Memory B cell (primary cell): ENCODE data around the gene CPZ.
"Not testable (repeated sequence)": the region's sequence is repeated elsewhere in the genome, so short reads cannot be mapped to it uniquely, and the experiment has no call there.

Experiments used
- ATAC-seq: fragments of 150-1000 bp; cut with Tn5 transposase; 2 replicates; pipeline ENCODE4 v1.10.0; 2021; ENCODE audit warnings: low read depth, mild to moderate bottlenecking, moderate library complexity
- DNase-seq, 2 donors: peaks; one replicate each; pipeline ENCODE4 v3.0.0; 2022; ENCODE audit warnings: low spot score in 2 of 2
- H3K27ac Mint-ChIP-seq: one replicate; pipeline ENCODE4 v1.8.0; 2022; ENCODE audit warnings: mild to moderate bottlenecking, moderate library complexity, mixed read lengths
- H3K27me3 Mint-ChIP-seq: one replicate; pipeline ENCODE4 v1.8.0; 2022; ENCODE audit warnings: mixed read lengths
- H3K36me3 Mint-ChIP-seq: one replicate; pipeline ENCODE4 v1.8.0; 2022; ENCODE audit warnings: mild to moderate bottlenecking, mixed read lengths
- H3K4me1 Mint-ChIP-seq: one replicate; pipeline ENCODE4 v1.8.0; 2022; ENCODE audit warnings: mixed read lengths
- H3K4me3 Mint-ChIP-seq: one replicate; pipeline ENCODE4 v1.8.0; 2022; ENCODE audit warnings: mild to moderate bottlenecking, moderate library complexity, mixed read lengths
- H3K9me3 Mint-ChIP-seq: one replicate; pipeline ENCODE4 v1.8.0; 2022; ENCODE audit warnings: mixed read lengths

Gene CPZ

DNA sequence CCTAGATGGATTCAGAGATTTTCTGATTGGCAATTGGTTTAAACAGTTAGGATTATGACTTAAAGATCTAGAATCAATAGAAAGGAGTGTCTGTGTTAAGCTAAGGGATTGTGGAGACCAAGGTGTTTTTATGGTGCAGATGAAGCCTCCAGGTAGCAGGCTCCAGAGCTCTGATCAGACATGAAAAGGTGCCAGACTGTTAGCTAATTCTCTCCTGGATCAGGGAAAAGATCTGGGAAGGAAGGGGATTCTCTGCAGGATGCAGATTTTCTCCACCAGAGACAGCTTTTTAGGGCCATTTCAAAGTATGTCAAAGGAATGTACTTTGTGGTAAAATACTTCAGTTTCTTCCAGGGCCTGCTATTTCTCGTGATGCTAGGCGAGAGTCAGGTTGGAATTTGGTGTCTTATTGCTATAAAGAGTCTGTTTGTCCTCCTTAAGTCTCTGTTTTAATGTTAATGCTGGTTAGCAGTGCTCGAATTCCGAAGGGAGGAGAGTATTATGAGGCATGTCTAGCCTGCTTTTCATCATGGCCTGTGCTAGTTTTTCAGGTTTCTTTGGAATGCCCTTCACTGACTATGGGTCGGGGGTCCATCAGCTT is 24.4 kb upstream of the CPZ start:
- Mint-ChIP-seq H3K4me1 (no peaks in the 10 kb centered on the region), H3K9me3 (no peaks in the 10 kb centered on the region), H3K27ac (no peak overlapping the region), H3K36me3 (no peaks in the 10 kb centered on the region), H3K27me3 (no peaks in the 10 kb centered on the region), H3K4me3 (no peak overlapping the region)
- ATAC-seq, result no peak
- DNase-seq, result no peak

DNA sequence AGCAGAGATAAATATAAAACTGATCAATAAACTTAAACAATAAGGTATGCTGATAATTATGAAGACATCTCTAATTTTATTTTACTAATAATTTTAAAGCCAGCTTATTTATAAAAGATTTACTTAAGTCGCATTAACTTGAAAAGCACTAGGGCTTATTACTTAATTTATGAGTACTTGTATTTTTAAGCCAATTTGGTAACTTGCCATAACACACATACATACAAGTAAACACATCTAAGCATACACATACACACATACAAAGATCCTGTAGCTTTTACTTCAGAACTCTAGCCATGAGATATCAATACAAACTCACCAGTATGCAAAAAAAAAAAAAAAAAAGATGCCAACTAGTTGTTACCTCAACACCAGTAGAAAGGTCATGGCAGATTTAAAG is 22.4 kb upstream of the CPZ start:
- no peaks in the 10 kb centered on the region for H3K36me3 Mint-ChIP-seq
- DNase-seq, result no peak
- ATAC-seq, result no peak
- H3K4me3 Mint-ChIP-seq, result no peak overlapping the region
- H3K4me1 Mint-ChIP-seq, result no peaks in the 10 kb centered on the region
- no peaks in the 10 kb centered on the region for H3K27me3 Mint-ChIP-seq
- H3K27ac Mint-ChIP-seq, result no peak overlapping the region
- no peaks in the 10 kb centered on the region for H3K9me3 Mint-ChIP-seq

DNA sequence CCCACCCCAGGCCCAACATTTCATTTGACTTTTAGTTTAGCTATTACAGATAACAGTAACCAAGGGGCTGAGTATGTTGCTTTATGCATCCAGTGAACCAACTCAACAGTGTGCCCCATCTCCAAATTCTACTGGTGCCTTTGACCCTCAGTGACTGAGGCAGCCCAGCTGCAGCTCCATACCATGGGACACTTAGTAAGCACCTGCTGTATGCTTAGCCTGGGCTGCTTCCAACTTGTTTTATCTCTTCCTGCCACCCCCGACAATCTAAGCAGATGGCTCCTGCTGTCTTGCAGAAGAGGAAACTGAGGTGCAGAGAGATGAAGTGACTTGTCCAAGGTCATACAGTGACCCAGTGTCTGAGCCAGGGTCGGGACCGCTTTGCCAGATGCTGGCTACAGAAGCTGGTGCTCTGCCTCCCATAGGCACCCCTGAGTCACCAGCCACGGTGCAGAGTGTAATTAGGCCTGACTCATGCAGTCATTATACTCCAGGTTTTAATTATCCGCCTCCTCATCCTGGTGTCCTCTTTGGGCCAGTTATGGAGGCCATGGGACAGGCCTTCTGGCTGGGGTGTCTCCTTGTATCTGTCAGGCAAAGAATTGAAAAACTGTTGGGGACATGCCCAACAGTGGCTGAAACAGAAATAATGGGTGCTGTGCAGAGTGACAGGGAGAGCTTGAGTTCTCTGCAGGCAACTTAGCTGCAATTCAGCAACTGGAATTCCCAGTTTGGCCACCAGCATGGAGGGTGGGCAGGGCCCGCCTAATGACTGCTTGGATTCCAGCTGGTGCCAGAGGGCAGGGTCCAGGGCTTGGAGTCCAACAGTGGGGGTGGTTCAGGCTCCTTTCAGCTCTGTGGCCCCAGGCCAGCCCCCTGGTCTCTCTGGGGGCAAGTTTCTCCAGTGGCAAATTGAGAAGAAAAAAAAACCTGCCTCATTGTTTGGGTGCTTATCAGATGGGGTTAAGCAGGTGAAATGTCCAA is 20.6 kb upstream of the CPZ start:
- Mint-ChIP-seq H3K27ac (no peak overlapping the region), H3K4me3 (no peak overlapping the region), H3K27me3 (peaks cover 3% of the 10 kb centered on the region), H3K4me1 (no peaks in the 10 kb centered on the region), H3K9me3 (no peaks in the 10 kb centered on the region), H3K36me3 (no peaks in the 10 kb centered on the region)
- ATAC-seq, result no peak
- no peak for DNase-seq

DNA sequence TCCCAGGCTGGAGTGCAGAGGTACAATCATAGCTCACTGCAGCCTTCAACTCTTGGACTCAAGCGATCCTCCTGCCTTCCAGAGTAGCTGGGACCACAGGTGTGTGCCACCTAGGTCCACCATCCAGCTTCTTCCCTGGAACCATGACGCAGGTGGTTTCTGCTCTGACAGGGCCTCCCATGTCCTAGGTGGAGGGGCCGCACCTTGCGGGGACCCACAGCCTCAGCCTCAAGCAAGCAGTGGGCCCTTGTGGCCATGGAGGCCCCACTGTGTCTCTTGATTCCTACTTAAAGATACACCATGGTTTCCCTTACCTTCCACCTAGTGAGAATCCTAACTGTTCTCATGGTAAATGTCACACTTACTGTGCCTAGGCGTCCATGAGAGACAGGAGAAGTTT is 19.3 kb upstream of the CPZ start:
- Mint-ChIP-seq H3K27me3 (peaks cover 6% of the 10 kb centered on the region), H3K4me3 (no peak overlapping the region), H3K27ac (no peak overlapping the region), H3K36me3 (no peaks in the 10 kb centered on the region), H3K4me1 (no peaks in the 10 kb centered on the region), H3K9me3 (no peaks in the 10 kb centered on the region)
- ATAC-seq, result no peak
- no peak for DNase-seq

DNA sequence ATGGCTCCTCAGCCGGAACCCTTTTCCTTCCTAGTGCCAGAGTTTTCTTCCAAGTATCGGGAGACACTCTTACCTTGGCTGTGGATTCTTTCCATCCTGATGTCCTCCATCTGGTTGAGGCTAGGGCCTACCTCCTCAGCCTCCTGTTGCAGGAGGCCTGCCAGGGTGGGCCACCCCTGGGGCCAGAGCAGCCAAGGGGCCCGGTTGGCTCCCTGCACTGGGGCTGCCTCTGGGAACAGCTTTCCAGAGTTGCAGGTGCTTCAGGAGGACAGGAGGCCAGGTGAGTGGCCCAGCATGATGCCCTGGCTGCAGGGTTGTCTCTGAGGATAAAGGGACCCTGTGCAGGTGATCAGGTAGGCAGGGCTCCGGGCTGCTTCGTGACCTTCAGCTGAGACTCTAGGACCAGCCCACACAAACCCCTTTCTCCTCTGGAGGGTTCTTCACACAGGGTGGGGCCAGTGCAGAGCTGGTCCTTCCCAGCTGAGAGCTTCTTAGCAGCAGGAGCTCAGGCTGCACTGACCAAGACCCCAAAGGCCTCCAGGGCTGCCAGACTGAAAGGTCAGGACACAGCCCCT is 17.7 kb upstream of the CPZ start:
- Mint-ChIP-seq H3K4me3 (no peak overlapping the region), H3K4me1 (no peaks in the 10 kb centered on the region), H3K36me3 (no peaks in the 10 kb centered on the region), H3K27ac (no peak overlapping the region), H3K9me3 (no peaks in the 10 kb centered on the region), H3K27me3 (peaks cover 6% of the 10 kb centered on the region)
- DNase-seq (no peak), ATAC-seq (no peak)

DNA sequence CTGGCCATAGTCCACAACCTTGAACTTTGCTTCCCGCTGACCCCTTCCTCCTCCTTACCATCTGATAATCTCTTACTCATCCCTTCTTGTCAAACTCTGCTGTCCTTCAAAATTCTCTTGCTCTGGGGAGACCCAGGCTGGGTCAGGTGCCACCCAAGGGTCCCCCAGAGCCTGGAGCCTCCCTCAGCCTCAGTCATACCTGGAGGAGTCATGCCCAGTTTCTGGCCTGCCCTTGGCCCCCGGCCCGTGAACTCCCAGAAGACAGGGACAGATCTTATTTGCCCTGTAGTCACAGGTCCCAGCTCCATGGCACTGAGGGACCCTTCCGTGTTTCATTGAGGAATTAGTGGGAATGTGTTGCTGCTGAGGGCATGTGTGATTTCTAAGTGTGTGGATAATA is 17.1 kb upstream of the CPZ start:
- ATAC-seq (no peak), DNase-seq (no peak)
- Mint-ChIP-seq H3K27me3 (peaks cover 8% of the 10 kb centered on the region), H3K4me1 (no peaks in the 10 kb centered on the region), H3K4me3 (no peak overlapping the region), H3K9me3 (no peaks in the 10 kb centered on the region), H3K36me3 (no peaks in the 10 kb centered on the region), H3K27ac (no peak overlapping the region)

DNA sequence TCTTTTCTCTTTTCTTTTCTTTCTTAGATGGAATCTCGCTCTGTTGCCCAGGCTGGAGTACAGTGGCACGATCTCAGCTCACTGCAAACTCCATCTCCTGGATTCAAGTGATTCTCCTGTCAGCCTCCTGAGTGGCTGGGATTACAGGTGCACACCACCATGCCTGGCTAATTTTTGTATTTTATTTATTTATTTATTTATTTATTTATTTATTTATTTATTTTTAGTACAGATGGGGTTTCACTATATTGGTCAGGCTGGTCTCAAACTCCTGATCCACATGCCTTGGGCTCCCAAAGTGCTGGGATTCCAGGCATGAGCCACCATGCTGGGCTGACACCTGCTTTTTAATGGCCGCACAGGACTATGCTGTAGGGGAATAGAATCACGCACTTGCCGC is 16.0 kb upstream of the CPZ start:
- H3K4me1 Mint-ChIP-seq, H3K36me3 Mint-ChIP-seq, H3K4me3 Mint-ChIP-seq, H3K27ac Mint-ChIP-seq, H3K9me3 Mint-ChIP-seq, ATAC-seq, DNase-seq, H3K27me3 Mint-ChIP-seq: not testable (repeated sequence)

DNA sequence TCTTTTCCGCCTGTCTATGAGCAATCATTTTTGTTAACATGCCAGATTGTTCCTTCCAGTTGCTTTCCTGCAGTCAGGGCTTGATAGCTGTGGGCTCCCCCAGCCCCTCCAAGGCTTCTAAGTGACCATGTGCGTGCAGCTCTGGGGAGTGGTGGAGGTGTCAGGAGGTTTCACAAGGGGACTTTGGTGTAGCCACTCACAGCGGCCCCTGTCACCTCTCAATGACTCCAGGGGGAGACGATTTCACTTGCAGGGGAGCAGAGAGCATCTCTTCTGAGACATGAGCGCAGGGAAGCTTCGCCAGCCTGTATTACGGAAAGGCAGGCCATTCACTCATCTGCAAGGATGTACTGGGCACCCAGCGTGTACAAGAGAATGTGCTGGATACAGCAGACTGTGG is 15.5 kb upstream of the CPZ start:
- H3K4me1 Mint-ChIP-seq, result no peaks in the 10 kb centered on the region
- H3K9me3 Mint-ChIP-seq, result no peaks in the 10 kb centered on the region
- no peaks in the 10 kb centered on the region for H3K36me3 Mint-ChIP-seq
- no peak for DNase-seq
- no peak for ATAC-seq
- H3K27ac Mint-ChIP-seq, result no peak overlapping the region
- H3K4me3 Mint-ChIP-seq, result no peak overlapping the region
- peaks cover 8% of the 10 kb centered on the region for H3K27me3 Mint-ChIP-seq

DNA sequence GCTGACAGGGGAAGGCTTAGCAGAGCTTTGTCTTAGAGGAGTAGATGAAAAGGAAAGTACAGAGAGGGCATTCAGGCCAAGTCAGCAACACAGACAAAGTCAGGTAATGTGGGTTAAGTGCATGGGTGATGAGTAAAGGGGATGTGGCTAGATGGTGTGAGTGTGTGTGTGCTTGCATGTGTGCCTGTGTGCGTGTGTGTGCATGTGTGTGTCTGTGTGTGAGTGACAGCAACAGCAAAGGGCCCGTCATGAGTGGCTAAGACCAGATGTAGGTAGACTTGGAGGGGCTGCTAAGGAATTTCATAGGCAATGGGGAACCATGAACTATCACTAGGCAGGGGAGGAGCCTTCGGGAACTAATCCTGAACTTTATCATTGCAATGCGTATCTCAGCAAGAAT is 14.6 kb upstream of the CPZ start:
- Mint-ChIP-seq H3K27me3 (peaks cover 8% of the 10 kb centered on the region), H3K27ac (no peak overlapping the region), H3K36me3 (no peaks in the 10 kb centered on the region), H3K4me1 (no peaks in the 10 kb centered on the region), H3K4me3 (no peak overlapping the region), H3K9me3 (no peaks in the 10 kb centered on the region)
- ATAC-seq (no peak), DNase-seq (no peak)

DNA sequence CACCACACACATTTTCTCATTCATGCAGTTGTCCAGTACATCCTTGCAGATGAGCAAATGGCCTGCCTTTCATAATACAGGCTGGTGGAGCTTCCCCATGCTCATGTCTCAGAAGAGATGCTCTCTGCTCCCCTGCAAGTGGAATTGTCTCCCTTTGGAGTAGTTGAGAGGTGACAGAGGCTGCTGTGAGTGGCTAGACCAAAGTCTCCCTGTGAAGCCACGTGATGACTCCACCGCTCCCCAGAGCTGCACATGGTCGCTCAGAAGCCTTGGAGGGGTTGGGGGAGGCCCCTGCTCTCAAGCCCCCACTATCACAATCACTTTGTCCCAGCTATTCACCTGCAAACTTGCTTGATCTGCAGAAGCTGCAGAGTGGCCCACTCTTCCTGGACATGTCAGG is 13.8 kb upstream of the CPZ start:
- H3K4me3 Mint-ChIP-seq, result no peak overlapping the region
- no peak for DNase-seq
- H3K9me3 Mint-ChIP-seq, result no peaks in the 10 kb centered on the region
- no peaks in the 10 kb centered on the region for H3K4me1 Mint-ChIP-seq
- H3K27me3 Mint-ChIP-seq, result peaks cover 8% of the 10 kb centered on the region
- no peaks in the 10 kb centered on the region for H3K36me3 Mint-ChIP-seq
- ATAC-seq, result no peak
- H3K27ac Mint-ChIP-seq, result no peak overlapping the region

DNA sequence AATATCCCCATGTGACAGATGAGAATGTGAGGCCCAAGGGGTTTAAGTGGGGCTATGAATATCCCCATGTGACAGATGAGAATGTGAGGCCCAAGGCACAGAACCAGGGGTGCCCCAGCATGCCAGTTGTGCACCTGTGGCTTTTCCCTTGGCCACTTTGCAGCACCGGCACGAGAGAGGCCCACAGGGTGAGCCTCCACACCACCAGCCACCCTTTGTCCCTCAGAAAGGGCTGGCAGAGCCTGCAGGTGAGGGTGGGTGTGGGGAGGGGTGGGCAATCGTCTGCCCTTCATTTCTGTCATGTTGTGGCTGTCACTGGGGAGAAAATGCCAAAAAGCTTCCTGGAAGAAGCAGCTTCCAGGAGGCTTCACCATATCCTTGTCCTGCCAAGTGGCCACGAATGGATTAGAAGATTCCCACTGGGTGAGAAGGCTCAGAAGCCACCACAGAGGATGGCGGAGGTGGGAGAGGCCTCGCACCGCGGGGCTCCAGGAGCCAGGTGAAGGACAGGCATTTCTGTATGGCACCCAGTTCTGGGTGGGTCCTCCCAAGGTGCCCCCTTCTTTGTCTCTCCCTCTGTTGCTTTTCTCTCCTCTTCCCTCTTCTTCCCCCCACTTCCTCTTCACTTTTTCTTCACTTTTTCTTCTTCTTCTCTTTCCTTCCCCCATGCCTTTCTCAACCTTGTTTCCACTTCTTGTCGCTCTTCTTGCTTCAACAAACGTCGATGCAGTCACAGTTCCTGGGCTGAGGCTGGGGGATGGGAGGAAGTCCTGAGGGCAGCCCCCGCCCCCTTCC is 12.8 kb upstream of the CPZ start:
- no peak for ATAC-seq
- Mint-ChIP-seq H3K36me3 (no peaks in the 10 kb centered on the region), H3K4me1 (no peaks in the 10 kb centered on the region), H3K27me3 (peaks cover 10% of the 10 kb centered on the region), H3K27ac (no peak overlapping the region), H3K9me3 (no peaks in the 10 kb centered on the region), H3K4me3 (no peak overlapping the region)
- no peak for DNase-seq

DNA sequence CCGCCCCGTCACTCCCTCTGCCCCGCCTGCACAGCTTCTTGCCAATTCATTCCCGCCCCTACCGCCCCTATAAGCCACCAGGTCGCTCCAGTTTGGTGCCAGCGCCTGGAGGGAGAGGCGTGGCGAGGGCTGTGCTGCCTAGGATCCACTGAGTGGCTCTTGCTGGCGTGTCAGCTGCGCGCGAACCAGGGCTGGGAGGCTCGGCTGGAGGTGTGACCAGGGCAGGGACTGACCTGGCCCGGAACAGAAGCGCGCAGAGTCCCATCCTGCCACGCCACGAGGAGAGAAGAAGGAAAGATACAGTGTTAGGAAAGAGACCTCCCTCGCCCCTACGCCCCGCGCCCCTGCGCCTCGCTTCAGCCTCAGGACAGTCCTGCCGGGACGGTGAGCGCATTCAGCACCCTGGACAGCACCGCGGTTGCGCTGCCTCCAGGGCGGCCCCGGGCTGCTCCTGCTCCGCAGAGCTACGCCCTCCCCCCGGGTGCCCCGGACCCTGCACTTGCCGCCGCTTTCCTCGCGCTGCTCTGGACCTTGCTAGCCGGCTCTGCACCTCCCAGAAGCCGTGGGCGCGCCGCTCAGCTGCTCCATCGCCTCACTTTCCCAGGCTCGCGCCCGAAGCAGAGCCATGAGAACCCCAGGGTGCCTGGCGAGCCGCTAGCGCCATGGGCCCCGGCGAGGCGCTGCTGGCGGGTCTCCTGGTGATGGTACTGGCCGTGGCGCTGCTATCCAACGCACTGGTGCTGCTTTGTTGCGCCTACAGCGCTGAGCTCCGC is 12.1 kb upstream of the CPZ start, which contains the start of gene GPR78:
Gene GPR78 (plus strand): TSS at position 72 of the 773 bp plus-strand sequence. CDS start 591 bp downstream, at position 663.
- Mint-ChIP-seq H3K4me3 (no peak within 1 kb of the TSS), H3K27me3 (peaks cover 10% of the 10 kb centered on the region), H3K4me1 (no peaks in the 10 kb centered on the region), H3K36me3 (no peaks in the 10 kb centered on the region), H3K9me3 (no peaks in the 10 kb centered on the region), H3K27ac (no peak within 1 kb of the TSS)
- DNase-seq, result no peak
- ATAC-seq, result no peak

DNA sequence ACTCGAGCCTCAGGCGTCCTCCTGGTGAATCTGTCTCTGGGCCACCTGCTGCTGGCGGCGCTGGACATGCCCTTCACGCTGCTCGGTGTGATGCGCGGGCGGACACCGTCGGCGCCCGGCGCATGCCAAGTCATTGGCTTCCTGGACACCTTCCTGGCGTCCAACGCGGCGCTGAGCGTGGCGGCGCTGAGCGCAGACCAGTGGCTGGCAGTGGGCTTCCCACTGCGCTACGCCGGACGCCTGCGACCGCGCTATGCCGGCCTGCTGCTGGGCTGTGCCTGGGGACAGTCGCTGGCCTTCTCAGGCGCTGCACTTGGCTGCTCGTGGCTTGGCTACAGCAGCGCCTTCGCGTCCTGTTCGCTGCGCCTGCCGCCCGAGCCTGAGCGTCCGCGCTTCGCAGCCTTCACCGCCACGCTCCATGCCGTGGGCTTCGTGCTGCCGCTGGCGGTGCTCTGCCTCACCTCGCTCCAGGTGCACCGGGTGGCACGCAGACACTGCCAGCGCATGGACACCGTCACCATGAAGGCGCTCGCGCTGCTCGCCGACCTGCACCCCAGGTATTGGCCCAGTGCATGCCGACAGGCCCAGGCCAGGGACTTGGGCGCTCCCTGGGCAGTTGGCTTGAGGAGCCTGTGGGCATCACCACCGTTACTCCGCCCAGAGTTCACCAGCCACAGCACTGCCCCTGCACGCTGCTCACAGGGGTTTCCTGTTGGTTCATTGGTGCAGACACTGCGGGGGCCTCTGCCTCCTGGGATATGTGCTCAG is 11.3 kb upstream of the CPZ start:
- ATAC-seq (no peak), DNase-seq (no peak)
- Mint-ChIP-seq H3K27me3 (peaks cover 10% of the 10 kb centered on the region), H3K4me3 (no peak overlapping the region), H3K27ac (no peak overlapping the region), H3K9me3 (no peaks in the 10 kb centered on the region), H3K36me3 (no peaks in the 10 kb centered on the region), H3K4me1 (no peaks in the 10 kb centered on the region)
